NK-92 treated with Interleukin-12 subunit alpha and Interleukin-12 subunit beta, amount 100 ng/mL, for 24 hours (cell line): Measurements from ENCODE around the gene FGF16.
"Not testable (repeated sequence)": the region's sequence is repeated elsewhere in the genome, so short reads cannot be mapped to it uniquely, and the experiment has no call there.

Experiments
- DNase-seq: peaks from one replicate; lab custom pipeline; 2025; lab: John Stamatoyannopoulos, UW

FGF16 gene

DNA sequence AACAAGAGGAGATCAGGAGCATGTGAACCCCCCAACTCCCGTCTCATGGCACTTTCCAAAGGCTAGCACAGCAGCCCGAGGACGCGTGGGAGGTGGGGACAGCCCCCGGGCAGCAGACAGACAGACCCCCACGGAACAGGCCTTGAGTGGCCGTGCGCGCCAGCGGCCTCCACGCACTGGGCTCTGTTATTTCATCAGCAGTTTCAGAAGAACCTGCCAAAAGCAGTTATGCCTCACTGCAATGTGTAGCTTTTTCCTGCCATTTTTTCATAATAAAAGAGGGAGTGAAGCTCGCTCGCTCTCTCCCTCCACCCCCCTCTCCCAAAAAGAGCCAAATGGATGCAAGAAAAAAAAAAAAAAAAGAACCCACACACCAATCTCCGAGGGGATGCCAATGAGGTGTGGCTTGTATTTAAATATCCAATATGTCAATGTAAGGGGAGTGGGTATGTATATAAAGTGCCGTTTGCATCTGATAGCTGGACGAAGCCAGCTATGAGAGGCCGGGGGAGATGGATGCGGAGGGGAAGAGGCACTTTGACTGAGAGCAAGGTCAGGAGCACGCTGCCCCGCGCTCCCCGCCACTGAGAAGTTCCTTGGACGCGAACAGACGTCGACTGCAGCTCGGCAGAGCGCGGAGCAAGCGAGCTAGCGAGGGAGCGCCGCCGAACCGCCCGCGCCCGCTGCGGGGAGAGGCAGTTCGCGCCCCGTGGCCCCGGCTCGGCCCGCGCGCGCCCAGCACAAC lies at the start of gene FGF16:
Gene FGF16 (plus strand): TSS at position 482 of the 745 bp plus-strand sequence. CDS start 286 bp downstream, outside the sequence.
- no peak for DNase-seq

DNA sequence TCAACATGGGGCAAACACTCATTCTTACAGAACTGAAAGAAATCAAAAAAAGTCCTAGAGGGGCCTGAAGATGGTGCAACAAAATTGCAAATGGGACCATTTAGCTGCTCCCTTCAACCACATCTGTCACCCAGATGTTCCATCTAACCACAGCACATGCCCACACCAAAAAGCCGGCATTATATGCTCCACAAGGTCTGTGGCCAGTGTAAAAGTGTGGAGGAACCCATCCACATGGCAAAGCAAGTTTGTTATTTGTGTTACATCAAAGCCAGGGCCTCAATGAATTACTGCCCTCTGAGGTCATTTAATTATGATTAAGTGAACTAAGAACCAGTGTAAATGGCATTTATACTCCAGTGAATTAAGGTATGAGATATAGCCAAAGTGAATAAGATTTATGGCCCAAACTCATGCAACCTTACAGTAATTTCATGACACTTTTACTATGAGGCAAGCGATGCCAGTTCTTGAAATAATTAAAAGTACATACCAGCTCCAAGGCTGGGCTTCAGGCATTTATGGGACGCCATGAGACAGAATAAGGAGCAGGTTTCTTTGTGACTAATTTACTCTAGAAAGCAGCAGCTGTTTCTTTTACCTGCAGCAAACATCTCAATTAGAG lies 48.7 kb upstream of the FGF16 start:
- DNase-seq = no peak

DNA sequence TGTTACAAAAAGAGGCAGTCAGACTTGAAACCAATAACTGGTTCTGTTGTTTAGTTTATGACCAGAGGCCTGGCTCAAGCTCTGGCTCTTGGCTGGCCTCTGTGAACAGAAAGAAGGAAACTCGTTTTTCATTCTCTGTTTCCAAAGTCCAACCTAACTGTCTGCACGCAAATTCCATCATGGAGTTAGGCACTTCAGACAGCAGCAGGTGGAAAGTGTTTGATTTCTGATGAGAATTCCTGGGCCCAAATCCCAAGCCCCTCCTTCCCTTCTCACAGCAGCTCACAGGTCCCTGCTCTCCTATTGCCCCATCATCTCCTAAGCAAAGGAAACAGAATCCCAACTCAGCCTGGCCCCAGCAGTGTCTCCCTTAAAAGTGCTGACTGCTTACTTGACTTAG lies 42.8 kb upstream of the FGF16 start:
- no peak for DNase-seq

DNA sequence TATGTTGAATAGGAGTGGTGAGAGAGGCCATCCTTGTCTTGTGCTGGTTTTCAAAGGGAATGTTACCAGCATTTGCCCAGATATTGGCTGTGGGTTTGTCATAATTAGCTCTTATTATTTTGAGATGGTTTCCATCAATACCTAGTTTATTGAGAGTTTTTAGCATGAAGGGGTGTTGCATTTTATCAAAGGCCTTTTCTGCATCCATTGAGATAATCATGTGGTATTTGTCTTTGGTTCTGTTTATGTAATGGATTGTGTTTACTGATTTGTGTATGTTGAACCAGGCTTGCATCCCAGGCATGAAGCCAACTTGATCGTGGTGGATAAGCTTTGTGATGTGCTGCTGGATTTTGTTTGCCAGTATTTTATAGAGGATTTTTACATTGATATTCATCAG lies 39.4 kb upstream of the FGF16 start:
- DNase-seq = not testable (repeated sequence)

DNA sequence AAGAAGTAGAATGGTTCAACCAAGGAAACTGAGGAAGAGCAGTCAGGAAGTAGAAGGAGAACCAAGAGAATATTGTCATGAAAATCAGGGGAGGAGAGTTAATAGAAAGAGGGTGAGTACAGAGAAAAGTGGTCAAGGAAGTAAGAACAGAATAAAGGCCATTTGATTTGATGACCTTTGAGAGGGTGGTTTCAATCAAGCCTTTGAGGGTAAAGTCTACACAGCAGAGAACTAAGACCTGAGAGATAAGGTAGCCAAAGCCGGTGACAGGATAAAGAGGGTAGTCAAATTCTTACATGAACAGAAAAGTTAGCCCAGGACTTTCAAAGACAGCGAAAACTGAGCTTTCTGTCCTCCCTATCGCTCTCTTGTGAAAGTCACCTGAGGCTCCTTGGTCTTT lies 34.6 kb upstream of the FGF16 start:
- no peak for DNase-seq

DNA sequence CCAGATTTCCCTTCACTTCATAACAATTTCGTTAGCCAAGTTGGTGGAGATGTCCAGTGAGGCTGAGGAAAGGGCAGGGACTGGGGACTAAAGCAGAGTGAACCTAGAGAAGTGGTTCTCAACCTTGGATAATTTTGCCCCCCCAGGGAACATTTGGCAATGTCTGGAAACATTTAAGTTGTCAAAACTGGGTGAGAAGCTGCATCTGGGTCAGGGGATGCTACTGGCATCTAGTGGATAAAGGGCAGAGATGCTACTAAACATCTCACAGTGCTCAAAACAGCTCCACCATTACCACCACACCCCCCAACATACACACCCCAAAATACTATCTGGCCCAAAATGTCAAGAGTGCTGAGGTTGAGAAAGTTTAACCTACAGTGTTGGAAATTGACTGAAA lies 32.0 kb upstream of the FGF16 start:
- no peak for DNase-seq

DNA sequence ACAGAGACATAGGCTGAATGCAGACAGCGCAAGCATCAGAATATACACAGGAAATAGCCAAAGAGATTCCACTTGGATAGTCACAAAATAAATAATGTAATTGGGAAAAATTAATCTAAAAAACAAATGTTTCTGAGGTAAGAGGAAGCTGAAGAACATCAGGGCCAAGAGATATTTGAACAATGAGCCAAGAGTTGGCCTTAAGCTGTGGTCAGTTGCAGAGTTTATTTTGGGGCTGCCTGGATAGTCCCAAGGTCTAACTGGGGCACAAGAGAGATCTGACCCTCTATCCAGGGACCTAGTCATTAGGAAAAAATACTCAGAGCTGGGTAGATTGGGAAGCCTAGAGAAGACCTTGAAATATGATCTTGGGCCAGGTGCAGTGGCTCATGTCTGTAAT lies 31.3 kb upstream of the FGF16 start:
- DNase-seq = no peak

DNA sequence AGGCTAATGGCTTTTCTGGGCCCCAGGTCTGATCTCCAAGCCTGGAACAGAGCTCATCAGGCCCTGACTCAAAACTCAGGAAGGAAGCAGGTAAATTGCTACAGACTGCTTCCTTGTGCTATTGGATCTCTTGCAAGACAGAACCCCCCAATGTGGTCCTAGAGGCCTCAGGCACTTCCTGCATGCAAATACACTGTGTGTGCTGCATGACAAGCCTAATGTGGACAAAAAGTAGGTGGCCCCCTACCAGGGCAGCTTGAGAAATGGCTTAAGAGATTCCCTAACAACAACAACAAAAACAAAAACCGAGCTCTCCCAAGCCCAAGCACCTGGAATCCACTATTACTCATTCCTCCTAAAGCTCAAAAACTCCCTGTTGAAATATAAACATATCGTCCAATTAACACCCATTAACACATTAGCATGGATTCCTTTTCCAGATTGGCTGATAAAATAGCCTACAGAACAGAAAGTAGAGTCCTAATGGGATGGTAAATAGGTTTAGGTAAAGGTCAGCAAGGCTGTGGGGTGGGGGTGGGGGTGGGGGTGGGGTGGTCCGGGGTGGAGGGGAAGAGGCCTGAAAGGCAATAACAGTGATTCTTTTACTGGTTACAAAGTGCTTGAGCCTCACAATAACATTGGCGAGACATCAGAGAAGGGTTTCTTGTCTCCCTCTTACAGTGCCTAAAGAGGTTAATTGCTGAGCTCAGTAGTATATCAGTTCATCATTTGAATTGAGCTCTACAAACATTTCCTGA lies 24.1 kb upstream of the FGF16 start:
- no peak for DNase-seq

DNA sequence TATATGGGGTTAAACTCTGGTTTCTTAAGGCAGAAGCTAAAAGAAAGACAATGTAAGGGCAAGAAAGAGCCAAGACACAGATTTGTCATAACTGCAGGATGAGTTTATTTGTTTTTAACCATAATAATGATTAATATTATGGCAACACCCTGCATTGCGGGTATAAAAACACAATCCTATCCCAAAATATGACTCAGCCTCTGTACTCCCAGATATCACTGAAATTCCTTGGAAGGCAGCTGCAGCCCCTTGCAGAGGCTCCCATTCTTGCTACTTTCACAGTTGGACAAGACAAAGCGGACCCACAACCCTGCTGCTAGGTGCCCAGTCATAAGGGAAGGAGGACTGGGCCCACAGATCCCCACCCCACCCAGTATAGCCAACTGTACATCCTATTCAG lies 20.4 kb upstream of the FGF16 start:
- no peak for DNase-seq

DNA sequence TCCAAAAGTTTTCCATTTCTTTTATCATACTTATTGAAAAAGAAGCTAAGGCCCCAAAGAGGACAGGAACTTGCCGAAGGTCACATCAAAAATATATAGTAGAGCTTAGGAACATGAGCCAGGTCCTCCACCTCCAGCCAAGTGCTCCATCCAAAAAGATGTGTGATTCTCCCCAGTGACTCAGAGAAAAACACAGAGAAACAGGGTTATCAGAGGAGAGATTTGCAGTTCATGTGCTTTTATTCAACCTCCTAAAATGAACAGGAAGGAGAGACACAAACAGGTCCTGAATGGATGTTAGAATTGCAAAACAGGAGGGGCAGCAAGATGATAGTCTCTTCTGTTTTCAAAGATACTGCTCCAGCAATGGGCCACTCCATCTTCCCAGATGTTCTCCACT lies 19.6 kb upstream of the FGF16 start:
- no peak for DNase-seq

DNA sequence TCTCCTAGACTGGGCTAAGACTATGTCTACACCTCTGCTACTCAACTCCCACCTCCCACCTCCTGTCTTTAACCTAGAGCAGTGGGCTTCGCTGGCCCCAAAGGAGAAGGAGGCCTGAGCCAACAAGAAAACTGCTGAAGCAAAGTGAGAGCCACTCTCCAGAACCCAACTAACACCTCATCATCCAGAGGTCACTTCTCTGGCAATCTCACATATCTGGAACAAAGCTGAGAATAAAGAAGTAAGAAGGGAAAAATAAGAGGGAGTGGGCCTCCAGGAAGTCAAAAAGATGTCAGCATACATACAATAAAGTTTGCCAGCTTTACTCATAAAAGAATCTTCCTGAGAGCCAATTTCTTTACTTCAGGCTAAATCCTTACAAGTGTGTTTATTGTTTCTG lies 18.6 kb upstream of the FGF16 start:
- DNase-seq = no peak

DNA sequence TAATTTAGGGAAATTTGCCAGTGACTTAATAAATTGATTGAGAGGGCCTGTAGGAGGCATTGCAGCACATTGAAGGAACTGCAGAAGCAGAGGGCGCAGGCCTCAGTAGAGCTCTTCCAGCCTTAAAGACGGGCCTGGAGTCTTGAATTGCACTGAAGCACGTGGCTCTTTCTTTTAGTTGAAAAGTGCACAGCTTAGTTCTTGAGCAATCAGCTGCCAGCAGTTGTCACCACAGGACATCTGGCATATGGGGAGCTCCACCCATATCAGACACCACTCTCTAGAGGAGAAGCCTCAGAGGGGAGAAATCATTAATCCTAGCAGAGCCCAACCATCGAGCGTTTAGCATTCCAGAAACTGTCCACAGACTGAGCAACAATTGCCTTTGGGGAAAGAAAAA lies 16.0 kb upstream of the FGF16 start:
- DNase-seq = no peak

DNA sequence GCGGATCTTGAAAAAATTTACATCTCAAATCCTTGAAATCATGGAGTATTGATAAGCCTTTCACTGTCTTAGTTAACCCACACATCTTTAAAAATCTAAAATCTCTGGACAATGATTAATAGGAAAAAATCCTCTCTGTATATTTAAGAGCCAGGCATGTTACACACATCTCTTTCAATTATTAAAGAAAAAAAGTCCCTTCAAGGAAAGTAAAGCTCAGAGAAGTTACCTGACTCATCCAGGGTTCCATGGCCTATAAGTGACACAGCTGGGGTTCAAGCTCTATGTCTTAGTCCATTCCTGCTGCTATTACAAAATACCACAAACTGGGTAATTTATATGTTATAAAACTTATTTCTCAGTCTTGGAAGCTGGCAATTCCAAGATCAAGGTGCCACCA lies 14.2 kb upstream of the FGF16 start:
- no peak for DNase-seq

DNA sequence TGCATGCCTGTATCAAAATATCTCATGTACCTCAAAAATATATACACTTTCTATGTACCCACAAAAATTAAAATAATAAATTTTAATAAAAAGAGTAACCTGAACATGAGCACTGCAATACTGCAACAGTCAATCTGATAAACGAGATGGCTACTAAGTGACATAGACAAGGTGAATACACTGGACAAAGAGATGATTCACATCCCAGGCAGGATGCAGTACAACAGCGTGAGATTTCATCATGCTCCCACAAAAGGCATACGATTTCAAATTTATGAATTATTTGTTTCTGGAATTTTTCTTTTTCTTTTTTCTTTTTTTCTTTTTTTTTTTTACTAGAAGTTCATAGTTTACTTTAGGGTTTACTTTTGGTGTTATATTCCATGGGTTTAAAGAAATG lies 12.2 kb upstream of the FGF16 start:
- DNase-seq = no peak

DNA sequence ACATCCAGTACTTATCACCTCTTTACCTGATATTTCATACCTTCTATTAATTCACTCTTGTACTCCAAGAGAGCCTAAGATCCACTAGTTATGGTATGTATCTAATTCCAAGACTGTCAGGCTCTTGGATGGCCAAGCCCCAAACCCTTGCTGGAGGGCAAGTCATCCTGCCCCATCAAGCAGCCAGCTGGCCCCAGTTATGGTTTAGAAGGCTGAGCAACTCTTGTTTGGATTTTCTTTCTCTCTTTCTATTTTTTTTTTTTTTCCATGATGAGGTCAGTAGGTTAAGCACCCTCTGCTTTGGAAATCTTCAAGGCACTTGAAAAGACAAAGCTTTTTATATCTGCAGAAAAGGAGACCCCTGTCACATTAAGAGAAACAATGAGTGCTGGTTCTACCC lies 10.9 kb upstream of the FGF16 start:
- no peak for DNase-seq

DNA sequence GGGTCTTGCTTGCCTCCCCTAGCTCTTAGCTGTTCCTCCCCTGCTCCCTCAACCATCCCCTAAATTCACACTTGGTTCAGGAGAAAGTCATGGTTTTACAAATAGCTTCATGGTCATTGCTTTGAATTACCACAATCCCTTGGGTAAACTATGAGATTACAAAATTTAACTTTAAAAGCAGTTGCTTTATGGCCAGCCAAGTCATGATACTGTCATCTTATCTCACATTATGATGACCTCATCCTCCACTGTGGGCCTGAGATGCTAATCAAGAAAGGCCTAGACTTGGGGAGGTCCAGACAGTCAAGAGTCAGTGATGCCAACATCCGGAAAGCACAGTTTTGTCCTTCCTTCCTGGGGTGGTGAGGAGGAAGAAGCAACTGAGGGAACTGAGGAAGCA lies 10.5 kb upstream of the FGF16 start:
- no peak for DNase-seq

DNA sequence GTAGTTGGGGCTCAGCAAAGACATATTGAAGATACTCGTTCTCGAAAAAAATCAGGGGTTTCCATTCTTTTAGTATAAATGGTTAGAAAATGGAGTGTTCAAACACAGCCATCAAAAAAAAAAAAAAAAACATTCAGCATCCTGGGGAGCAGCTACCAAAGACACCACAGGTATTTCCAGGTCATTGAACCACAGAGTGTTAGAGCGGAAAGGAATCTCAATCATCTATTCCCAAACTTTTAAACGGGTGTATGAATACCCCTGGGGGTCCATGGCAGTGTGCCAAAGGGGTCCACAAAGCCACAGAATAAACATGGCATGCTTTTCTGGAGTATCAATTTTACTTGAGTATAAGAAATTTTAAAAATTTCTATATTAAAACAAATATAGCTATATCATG lies 6.9 kb upstream of the FGF16 start:
- no peak for DNase-seq

DNA sequence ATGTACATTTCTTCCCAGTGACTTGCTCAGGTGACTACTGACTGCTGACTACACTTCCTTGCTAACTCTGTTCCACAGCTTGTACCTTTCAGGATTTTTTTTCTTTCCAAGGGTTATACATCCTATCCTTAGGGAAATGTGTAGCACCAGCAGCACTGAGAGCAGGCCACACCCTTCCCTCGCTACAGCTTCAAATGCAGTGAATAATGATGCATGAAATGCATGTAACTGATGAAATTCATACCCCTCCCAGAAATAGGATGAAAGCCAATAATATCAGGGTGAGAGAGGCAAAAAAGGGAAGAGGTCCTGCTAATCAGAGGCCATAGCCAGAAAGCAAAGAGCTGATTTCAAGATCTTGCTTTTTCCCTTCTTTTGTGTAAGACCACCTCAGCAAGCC lies 6.2 kb upstream of the FGF16 start:
- no peak for DNase-seq

DNA sequence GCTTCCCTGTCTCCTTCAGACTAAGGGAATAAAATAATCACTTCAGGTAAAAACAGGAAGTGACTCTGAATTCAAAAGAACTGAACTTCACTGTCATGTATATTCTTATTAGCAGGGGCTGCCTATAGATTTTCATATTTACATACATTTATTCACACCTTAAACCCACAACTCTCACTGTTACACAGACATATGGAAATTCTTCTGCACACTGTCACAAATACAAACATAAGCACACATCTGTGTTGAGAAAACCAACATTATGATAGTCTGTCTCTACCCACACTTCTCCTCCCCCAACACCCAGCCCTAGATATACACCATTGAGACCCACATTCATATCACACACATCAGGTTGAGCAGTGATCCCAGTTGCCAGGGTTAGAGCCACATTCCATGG lies 5.7 kb upstream of the FGF16 start:
- no peak for DNase-seq

DNA sequence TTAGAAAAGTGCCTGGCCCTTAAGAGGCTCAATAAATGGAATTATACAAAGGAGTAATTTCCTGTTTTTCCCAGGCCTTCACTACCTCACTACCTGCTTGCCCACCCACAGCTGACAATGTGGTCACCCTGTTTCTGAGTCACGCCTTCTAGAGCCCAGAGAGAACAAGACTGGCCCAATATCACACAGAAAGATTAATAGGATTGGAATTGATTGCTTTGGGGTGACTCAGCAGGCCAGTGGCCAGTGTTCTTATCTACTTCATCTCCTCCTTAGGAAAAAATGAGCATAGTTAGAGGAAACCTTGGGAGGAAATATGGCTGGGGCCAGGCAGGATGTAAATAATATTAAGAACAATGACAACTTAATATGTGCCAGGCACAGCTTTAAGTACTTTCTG lies 4.5 kb upstream of the FGF16 start:
- no peak for DNase-seq

DNA sequence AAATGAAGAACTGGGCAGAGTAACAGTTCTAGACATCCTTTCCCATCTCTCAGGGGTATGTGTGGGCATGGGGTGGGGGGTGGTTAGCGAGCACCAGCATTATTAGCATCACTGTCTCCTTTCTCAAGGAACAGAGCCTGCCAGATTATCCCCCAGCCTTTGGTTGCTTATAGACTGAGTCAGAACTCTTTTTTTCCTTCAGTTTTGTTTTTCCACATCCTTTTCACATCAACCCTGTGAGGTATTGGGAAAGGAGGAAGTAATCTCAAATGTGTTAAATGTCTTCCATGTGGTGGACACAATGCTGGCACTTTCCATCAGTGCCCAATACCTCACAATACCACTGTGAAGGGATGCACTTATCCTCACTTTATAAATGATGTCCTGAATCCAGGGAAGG lies 3.1 kb upstream of the FGF16 start:
- no peak for DNase-seq

DNA sequence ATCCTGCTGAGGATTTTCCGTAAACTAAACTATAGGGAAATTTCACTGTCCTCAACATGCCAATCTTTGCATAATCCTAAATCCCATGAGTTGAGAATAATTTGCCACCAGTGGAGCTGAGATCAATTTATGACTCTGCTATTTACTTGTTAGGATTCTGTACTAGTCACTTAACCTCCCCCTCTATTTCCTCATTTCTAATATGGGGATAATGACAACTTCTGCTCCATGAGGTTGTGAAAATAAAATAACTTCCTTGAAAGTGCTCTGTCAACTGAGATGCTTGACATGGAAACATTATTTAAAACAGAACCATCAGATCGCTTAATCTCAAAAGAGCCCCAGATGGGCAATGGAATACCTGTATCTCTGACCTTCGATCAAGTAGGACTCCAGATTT lies 2.6 kb upstream of the FGF16 start:
- no peak for DNase-seq

DNA sequence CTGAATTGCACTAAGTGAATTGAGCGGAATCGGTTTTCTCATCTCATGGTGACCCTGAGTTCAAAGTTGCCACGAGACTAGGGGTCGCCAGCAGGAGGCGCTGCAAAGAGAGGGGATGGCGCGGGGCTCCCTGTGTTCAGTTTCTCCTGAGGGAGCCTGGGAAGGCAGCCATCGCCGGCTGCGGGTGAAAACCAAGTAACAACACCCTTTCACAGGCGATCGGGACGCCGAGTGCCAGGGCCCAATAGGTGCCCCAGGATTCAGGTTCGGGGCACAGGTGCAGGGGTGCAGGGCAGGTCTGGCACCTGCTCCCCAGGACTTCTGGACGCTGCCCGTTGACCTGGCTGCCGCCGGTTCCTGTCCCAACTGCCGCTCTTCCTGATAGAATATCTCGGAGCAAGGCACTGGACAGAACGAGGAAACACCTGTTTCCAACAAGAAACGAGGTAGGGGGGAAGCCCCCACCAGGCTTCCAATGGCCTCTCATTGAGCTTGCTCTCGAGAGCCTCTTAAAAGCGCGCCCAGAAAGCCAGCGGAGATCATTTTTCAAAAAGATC lies 1.1 kb upstream of the FGF16 start:
- no peak for DNase-seq
